CD4-positive, alpha-beta memory T cell (primary cell): ENCODE data around the gene NEBL. TPM values are rescaled to one million over a fixed set of nuclear protein-coding genes. Genes with fewer than 3 reads are reported as not detected.

Source experiments
- CTCF ChIA-PET: fragments of 350-600 bp; sonication (Branson Sonifier 250); formaldehyde crosslinking; loops from one replicate; lab custom pipeline; 2021; ENCODE audit warnings: inconsistent platforms; ENCODE audit not compliant: partially characterized antibody; lab: Charles Lee
- POLR2A ChIA-PET: fragments of 350-600 bp; sonication (Branson Sonifier 250); formaldehyde crosslinking; loops from one replicate; lab custom pipeline; 2021; ENCODE audit not compliant: partially characterized antibody; lab: Charles Lee
- DNase-seq, 5 donors: peaks; one replicate each; pipeline versions ENCODE4 v3.0.0 to v3.0.0-alpha.2; 2020 to 2022; ENCODE audit warnings: mixed read lengths in 1 of 5
- H3K27ac ChIP-seq: one replicate; pipeline ENCODE4 v1.7.0; 2013; ENCODE audit warnings: low read depth, low read length
- H3K27me3 ChIP-seq: 2 replicates; pipeline ENCODE4 v1.7.0; 2013; ENCODE audit warnings: mild to moderate bottlenecking, low read length, moderate library complexity; ENCODE audit not compliant: insufficient read depth
- H3K36me3 ChIP-seq: 2 replicates; pipeline ENCODE4 v1.7.0; 2013; ENCODE audit warnings: mild to moderate bottlenecking, low read length, moderate library complexity; ENCODE audit not compliant: insufficient read depth
- H3K4me1 ChIP-seq: 2 replicates; pipeline ENCODE4 v1.7.0; 2013; ENCODE audit warnings: mild to moderate bottlenecking, low read length, moderate library complexity; ENCODE audit not compliant: insufficient read depth
- H3K4me3 ChIP-seq, 2 donors: one replicate each; pipeline ENCODE4 v1.7.0; 2013; ENCODE audit warnings: low read length in 2 of 2, mild to moderate bottlenecking in 1 of 2
- H3K9me3 ChIP-seq, 2 donors: one replicate each; pipeline ENCODE4 v1.7.0; 2013; ENCODE audit warnings: low read length in 2 of 2, control low read depth in 1 of 2; ENCODE audit not compliant: control insufficient read depth in 1 of 2
- H3K27ac Mint-ChIP-seq, 7 donors: one replicate each; pipeline ENCODE4 v1.8.0; 2020 to 2021; ENCODE audit warnings: mixed read lengths in 7 of 7, mild to moderate bottlenecking in 6 of 7, inconsistent platforms in 3 of 7, moderate library complexity in 3 of 7
- H3K27me3 Mint-ChIP-seq, 2 donors: one replicate each; pipeline ENCODE4 v1.8.0; 2020 to 2021; ENCODE audit warnings: mixed read lengths in 2 of 2
- H3K36me3 Mint-ChIP-seq, 2 donors: one replicate each; pipeline ENCODE4 v1.8.0; 2020 to 2021; ENCODE audit warnings: mixed read lengths in 2 of 2, inconsistent platforms in 1 of 2, mild to moderate bottlenecking in 1 of 2
- H3K4me1 Mint-ChIP-seq, 4 donors: one replicate each; pipeline ENCODE4 v1.8.0; 2020 to 2021; ENCODE audit warnings: mixed read lengths in 4 of 4, mild to moderate bottlenecking in 1 of 4
- H3K4me3 Mint-ChIP-seq, 8 donors: one replicate each; pipeline ENCODE4 v1.8.0; 2020 to 2021; ENCODE audit warnings: mixed read lengths in 8 of 8, mild to moderate bottlenecking in 7 of 8, moderate library complexity in 6 of 8, inconsistent platforms in 3 of 8
- H3K9me3 Mint-ChIP-seq, 8 donors: one replicate each; pipeline ENCODE4 v1.8.0; 2020 to 2021; ENCODE audit warnings: mixed read lengths in 8 of 8, mild to moderate bottlenecking in 5 of 8, inconsistent platforms in 3 of 8, moderate library complexity in 1 of 8
- intact Hi-C: fragments of 100-400 bp; cut with micrococcal nuclease; formaldehyde crosslinking; loops from one replicate; pipeline ENCODE4 v1.15.1; 2023
- polyA plus RNA-seq, 2 donors: library from polyadenylated mRNA; unstranded; fragments of 300-500 nt; fragmentation: Illumina TruSeq; gene quantifications; one replicate each; pipeline ENCODE4 v1.2.3, GENCODE V29; 2021
- total RNA-seq, 2 experiments: library from RNA; stranded (reverse); gene quantifications; one replicate each; pipeline ENCODE4 v1.2.3, GENCODE V29; 2021

NEBL gene
- total and polyA plus RNA-seq, 4 experiments from 2014 or later, result not detected

GRCh38 chr10:20778008-20778757 is 118.9 kb downstream of the NEBL start:
- no peak overlapping the region for H3K4me3 ChIP-seq
- H3K27me3 ChIP-seq, result no peaks in the 10 kb centered on the region
- H3K9me3 ChIP-seq, result no peaks in the 10 kb centered on the region
- intact Hi-C loops, result no loop called here
- Mint-ChIP-seq H3K27ac (no peak overlapping the region), H3K36me3 (no peaks in the 10 kb centered on the region), H3K4me1 (no peaks in the 10 kb centered on the region), H3K27me3 (no peaks in the 10 kb centered on the region), H3K9me3 (peaks cover 0 to 6% (median 0%) of the 10 kb centered on the region in 8 donors), H3K4me3 (no peak overlapping the region)
- H3K4me1 ChIP-seq, result no peaks in the 10 kb centered on the region
- CTCF ChIA-PET, result no interaction called here
- H3K36me3 ChIP-seq, result no peaks in the 10 kb centered on the region
- no peak for DNase-seq
- no peak overlapping the region for H3K27ac ChIP-seq
- POLR2A ChIA-PET, result no interaction called here

DNA sequence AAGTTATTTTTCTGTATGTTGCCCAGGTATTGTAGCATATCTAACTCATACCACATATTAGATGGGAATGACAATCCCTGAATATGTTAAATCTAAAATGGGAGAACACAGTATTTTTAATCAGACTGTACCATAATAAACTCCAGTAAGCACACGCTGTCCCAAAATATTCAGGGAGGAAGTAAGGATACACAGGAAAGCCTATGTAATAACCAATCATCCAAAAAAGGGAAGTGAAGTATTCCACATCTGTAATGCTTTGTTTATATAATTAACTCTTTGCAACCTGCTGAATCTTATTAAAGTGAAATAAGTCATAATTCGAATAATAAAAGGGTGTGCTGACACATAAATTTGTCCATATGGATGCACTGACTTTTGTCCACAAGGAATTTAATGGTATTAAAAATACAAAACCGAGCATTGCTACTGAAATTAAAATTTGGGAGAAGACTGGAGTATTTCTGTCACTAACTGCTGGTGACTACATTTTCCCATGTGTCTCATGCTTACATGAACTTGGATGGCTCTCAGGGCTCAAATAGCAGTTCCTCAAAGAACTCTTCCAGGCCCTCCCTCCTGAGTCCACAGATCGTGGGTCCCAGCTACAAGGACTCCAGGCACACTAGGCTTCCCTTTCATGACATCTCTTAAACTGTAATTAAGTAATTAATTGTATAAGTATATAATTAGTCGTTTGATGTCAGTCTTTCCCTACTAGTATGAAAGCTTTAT is 120.6 kb downstream of the NEBL start:
- H3K36me3 ChIP-seq, result no peaks in the 10 kb centered on the region
- ChIA-PET POLR2A (no interaction called here), CTCF (no interaction called here)
- H3K27me3 Mint-ChIP-seq, result no peaks in the 10 kb centered on the region
- H3K27ac Mint-ChIP-seq, result no peak overlapping the region
- H3K27me3 ChIP-seq, result no peaks in the 10 kb centered on the region
- no peaks in the 10 kb centered on the region for H3K4me1 ChIP-seq
- no peaks in the 10 kb centered on the region for H3K36me3 Mint-ChIP-seq
- H3K4me3 Mint-ChIP-seq, result no peak overlapping the region
- H3K4me1 Mint-ChIP-seq, result no peaks in the 10 kb centered on the region
- H3K27ac ChIP-seq, result no peak overlapping the region
- H3K9me3 Mint-ChIP-seq, result peaks cover 0 to 11% (median 3%) of the 10 kb centered on the region in 8 donors
- no peak for DNase-seq
- intact Hi-C loops, result no loop called here
- H3K4me3 ChIP-seq, result no peak overlapping the region
- no peaks in the 10 kb centered on the region for H3K9me3 ChIP-seq

DNA sequence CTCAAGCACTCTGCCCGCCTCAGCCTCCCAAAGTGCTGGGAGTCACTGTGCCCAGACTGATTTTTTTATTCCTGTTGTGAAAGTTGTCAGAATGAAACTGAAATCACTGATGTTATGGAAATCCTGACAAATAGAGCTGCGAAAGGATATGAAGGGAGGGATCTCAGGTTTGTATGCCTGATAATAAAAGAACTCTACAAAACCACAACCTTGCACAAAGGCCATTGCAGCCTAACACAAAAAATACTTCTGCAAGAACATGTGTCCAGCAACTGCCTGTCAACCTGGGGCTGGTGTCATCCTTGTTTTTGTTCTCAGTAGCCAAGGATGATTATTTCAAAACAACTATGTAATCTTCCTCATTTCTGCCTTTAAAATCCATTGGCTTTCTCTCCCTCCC is 126.1 kb downstream of the NEBL start:
- Mint-ChIP-seq H3K9me3 (peaks cover 0 to 11% (median 3%) of the 10 kb centered on the region in 8 donors), H3K27ac (no peak overlapping the region), H3K27me3 (no peaks in the 10 kb centered on the region), H3K4me1 (no peaks in the 10 kb centered on the region), H3K4me3 (no peak overlapping the region), H3K36me3 (no peaks in the 10 kb centered on the region)
- Histone ChIP-seq H3K4me3 (no peak overlapping the region), H3K27me3 (no peaks in the 10 kb centered on the region), H3K27ac (no peak overlapping the region), H3K9me3 (no peaks in the 10 kb centered on the region), H3K36me3 (no peaks in the 10 kb centered on the region), H3K4me1 (no peaks in the 10 kb centered on the region)
- ChIA-PET POLR2A (no interaction called here), CTCF (no interaction called here)
- intact Hi-C loops, result no loop called here
- DNase-seq, result no peak

DNA sequence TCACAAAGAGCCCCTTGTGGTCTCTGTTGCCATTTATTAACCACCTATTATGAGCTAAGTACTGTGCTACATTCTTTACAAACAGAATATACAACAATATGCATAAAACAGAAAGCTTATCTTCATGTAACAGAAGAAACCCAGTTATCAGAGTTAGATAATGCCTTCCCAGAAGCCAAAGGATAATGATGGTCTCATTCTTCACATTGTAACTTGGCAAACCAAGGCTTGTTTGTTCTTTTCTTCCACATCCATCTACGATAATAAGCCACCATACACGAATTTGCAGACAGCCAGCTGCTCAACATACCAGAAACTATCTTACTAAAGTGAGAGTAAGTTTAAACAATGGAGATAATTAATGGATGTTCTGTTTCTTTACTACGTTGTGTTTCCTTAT is 127.6 kb downstream of the NEBL start:
- no peaks in the 10 kb centered on the region for H3K4me1 ChIP-seq
- H3K27me3 Mint-ChIP-seq, result no peaks in the 10 kb centered on the region
- no peak for DNase-seq
- peaks cover 0 to 7% (median 3%) of the 10 kb centered on the region in 8 donors for H3K9me3 Mint-ChIP-seq
- no peaks in the 10 kb centered on the region for H3K36me3 Mint-ChIP-seq
- no peaks in the 10 kb centered on the region for H3K9me3 ChIP-seq
- no peak overlapping the region for H3K27ac ChIP-seq
- intact Hi-C loops, result no loop called here
- no peak overlapping the region for H3K4me3 Mint-ChIP-seq
- H3K4me1 Mint-ChIP-seq, result no peaks in the 10 kb centered on the region
- no peak overlapping the region for H3K4me3 ChIP-seq
- no peaks in the 10 kb centered on the region for H3K36me3 ChIP-seq
- no peaks in the 10 kb centered on the region for H3K27me3 ChIP-seq
- ChIA-PET POLR2A (no interaction called here), CTCF (no interaction called here)
- no peak overlapping the region for H3K27ac Mint-ChIP-seq

DNA sequence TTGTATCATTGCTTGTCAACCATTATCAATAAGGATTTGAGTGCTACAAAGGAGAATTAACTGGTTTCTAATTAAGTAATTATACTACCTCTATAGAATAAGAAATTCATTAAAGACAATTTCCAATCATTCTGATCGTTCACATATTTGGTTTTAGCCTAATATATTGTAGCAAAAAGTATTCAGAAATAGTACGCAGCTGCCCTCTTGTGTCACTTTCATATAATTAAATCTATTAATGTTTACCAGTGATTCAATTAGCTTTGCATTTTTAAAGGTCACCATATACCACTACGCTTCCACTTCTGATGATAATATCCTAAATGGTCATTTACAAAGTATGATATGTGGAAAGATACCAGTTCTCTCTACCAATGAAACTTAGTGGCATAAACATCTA is 128.3 kb downstream of the NEBL start:
- H3K4me3 ChIP-seq, result no peak overlapping the region
- no peaks in the 10 kb centered on the region for H3K36me3 ChIP-seq
- peaks cover 0 to 5% (median 3%) of the 10 kb centered on the region in 8 donors for H3K9me3 Mint-ChIP-seq
- H3K27ac Mint-ChIP-seq, result no peak overlapping the region
- DNase-seq, result no peak
- H3K36me3 Mint-ChIP-seq, result no peaks in the 10 kb centered on the region
- no peaks in the 10 kb centered on the region for H3K4me1 Mint-ChIP-seq
- intact Hi-C loops, result no loop called here
- no peaks in the 10 kb centered on the region for H3K27me3 Mint-ChIP-seq
- H3K9me3 ChIP-seq, result no peaks in the 10 kb centered on the region
- ChIA-PET POLR2A (no interaction called here), CTCF (no interaction called here)
- no peak overlapping the region for H3K4me3 Mint-ChIP-seq
- H3K27ac ChIP-seq, result no peak overlapping the region
- H3K27me3 ChIP-seq, result no peaks in the 10 kb centered on the region
- no peaks in the 10 kb centered on the region for H3K4me1 ChIP-seq

- POLR2A ChIA-PET, result no interaction called here
- no peaks in the 10 kb centered on the region for H3K36me3 Mint-ChIP-seq
These were observed 130.1 kb downstream of the NEBL start for GRCh38 chr10:20767028-20767427.

GRCh38 chr10:20765066-20765465 is 132.0 kb downstream of the NEBL start:
- H3K27ac Mint-ChIP-seq, result no peak overlapping the region
- CTCF ChIA-PET, result interaction anchor here (1.0 kb wide), 1 partner anchor 18 kb away, joined by 3 read pairs; no protein-coding TSS in a partner anchor
- no peak overlapping the region for H3K27ac ChIP-seq
- H3K27me3 Mint-ChIP-seq, result no peaks in the 10 kb centered on the region
- H3K4me3 Mint-ChIP-seq, result no peak overlapping the region
- no peaks in the 10 kb centered on the region for H3K4me1 Mint-ChIP-seq
- intact Hi-C loops, result no loop called here
- H3K36me3 Mint-ChIP-seq, result no peaks in the 10 kb centered on the region
- peaks cover 0 to 7% (median 1%) of the 10 kb centered on the region in 8 donors for H3K9me3 Mint-ChIP-seq
- no peak overlapping the region for H3K4me3 ChIP-seq
- H3K27me3 ChIP-seq, result no peaks in the 10 kb centered on the region
- no peaks in the 10 kb centered on the region for H3K36me3 ChIP-seq
- DNase-seq, result no peak
- POLR2A ChIA-PET, result no interaction called here
- H3K9me3 ChIP-seq, result no peaks in the 10 kb centered on the region
- H3K4me1 ChIP-seq, result no peaks in the 10 kb centered on the region

More at GRCh38 chr10:20767028-20767427, 130.1 kb downstream of the NEBL start:
- Mint-ChIP-seq H3K27me3 (no peaks in the 10 kb centered on the region), H3K4me3 (no peak overlapping the region), H3K4me1 (no peaks in the 10 kb centered on the region), H3K9me3 (peaks cover 0 to 6% (median under 1%) of the 10 kb centered on the region in 8 donors), H3K27ac (no peak overlapping the region)
- H3K27ac ChIP-seq, result no peak overlapping the region
- no peaks in the 10 kb centered on the region for H3K27me3 ChIP-seq
- H3K4me3 ChIP-seq, result no peak overlapping the region
- intact Hi-C loops, result no loop called here
- CTCF ChIA-PET, result no interaction called here
- H3K36me3 ChIP-seq, result no peaks in the 10 kb centered on the region
- no peaks in the 10 kb centered on the region for H3K4me1 ChIP-seq
- no peak for DNase-seq
- H3K9me3 ChIP-seq, result no peaks in the 10 kb centered on the region
